ENCODE data around the gene CHN2.

Gene CHN2

GRCh38 chr7:29314148-29314547 lies 119.6 kb downstream of the CHN2 start:
- Histone ChIP-seq H3K9ac (ENCODE audit: low read length) (no peak overlapping the region), H3K79me2 (ENCODE audit: insufficient read depth, low read length) (no peaks in the 10 kb centered on the region), H4K20me1 (ENCODE audit: low read depth, low read length) (no peaks in the 10 kb centered on the region), H3K9me3 (ENCODE audit: insufficient read depth, low read length) (no peaks in the 10 kb centered on the region), H2AFZ (ENCODE audit: low read depth, low read length, severe bottlenecking) (no peak overlapping the region), H3K27me3 (ENCODE audit: low read length) (no peaks in the 10 kb centered on the region), H3K4me3 (ENCODE audit: insufficient read depth, low read length, poor library complexity, severe bottlenecking) (no peak overlapping the region), H3K36me3 (ENCODE audit: low read length) (no peaks in the 10 kb centered on the region), H3F3A (ENCODE audit: insufficient read depth) (no peaks in the 10 kb centered on the region), H3K9me2 (replicated peaks; ENCODE audit: insufficient read depth, low read length) (no peaks in the 10 kb centered on the region), H3K4me2 (ENCODE audit: low read depth, low read length, poor library complexity, severe bottlenecking) (no peak overlapping the region), H3K27ac (ENCODE audit: low read depth, low read length) (no peak overlapping the region)
- TF ChIP-seq CTCF (IDR thresholded peaks at IDR 0.05; ENCODE audit: insufficient read depth, low read length, poor library complexity, severe bottlenecking) = no peak
- TF ChIP-seq EZH2phosphoT487 (conservative IDR thresholded peaks at IDR 0.05; ENCODE audit: low read length) = no peak

GRCh38 chr7:29315122-29315891 lies 120.7 kb downstream of the CHN2 start:
- TF ChIP-seq EZH2phosphoT487 (conservative IDR thresholded peaks at IDR 0.05; ENCODE audit: low read length) = no peak
- TF ChIP-seq CTCF (IDR thresholded peaks at IDR 0.05; ENCODE audit: insufficient read depth, low read length, poor library complexity, severe bottlenecking) = no peak
- H3K4me3 ChIP-seq (ENCODE audit: insufficient read depth, low read length, poor library complexity, severe bottlenecking) = no peak overlapping the region
- H3F3A ChIP-seq (ENCODE audit: insufficient read depth) = no peaks in the 10 kb centered on the region
- no peaks in the 10 kb centered on the region for H3K9me2 ChIP-seq (replicated peaks; ENCODE audit: insufficient read depth, low read length)
- no peak overlapping the region for H3K4me2 ChIP-seq (ENCODE audit: low read depth, low read length, poor library complexity, severe bottlenecking)
- H3K27me3 ChIP-seq (ENCODE audit: low read length) = no peaks in the 10 kb centered on the region
- no peaks in the 10 kb centered on the region for H3K9me3 ChIP-seq (ENCODE audit: insufficient read depth, low read length)
- H3K79me2 ChIP-seq (ENCODE audit: insufficient read depth, low read length) = no peaks in the 10 kb centered on the region
- no peak overlapping the region for H2AFZ ChIP-seq (ENCODE audit: low read depth, low read length, severe bottlenecking)
- no peaks in the 10 kb centered on the region for H4K20me1 ChIP-seq (ENCODE audit: low read depth, low read length)
- H3K27ac ChIP-seq (ENCODE audit: low read depth, low read length) = no peak overlapping the region
- H3K36me3 ChIP-seq (ENCODE audit: low read length) = no peaks in the 10 kb centered on the region
- no peak overlapping the region for H3K9ac ChIP-seq (ENCODE audit: low read length)

- no peaks in the 10 kb centered on the region for H3K9me2 ChIP-seq (replicated peaks; ENCODE audit: insufficient read depth, low read length)
- H3K27ac ChIP-seq (ENCODE audit: low read depth, low read length) = no peak overlapping the region
- no peak overlapping the region for H2AFZ ChIP-seq (ENCODE audit: low read depth, low read length, severe bottlenecking)
- no peaks in the 10 kb centered on the region for H3K27me3 ChIP-seq (ENCODE audit: low read length)
- H3K9me3 ChIP-seq (ENCODE audit: insufficient read depth, low read length) = no peaks in the 10 kb centered on the region
- H3K79me2 ChIP-seq (ENCODE audit: insufficient read depth, low read length) = no peaks in the 10 kb centered on the region
- no peaks in the 10 kb centered on the region for H4K20me1 ChIP-seq (ENCODE audit: low read depth, low read length)
- no peak overlapping the region for H3K4me3 ChIP-seq (ENCODE audit: insufficient read depth, low read length, poor library complexity, severe bottlenecking)
- no peaks in the 10 kb centered on the region for H3K36me3 ChIP-seq (ENCODE audit: low read length)
- no peak overlapping the region for H3K4me2 ChIP-seq (ENCODE audit: low read depth, low read length, poor library complexity, severe bottlenecking)
- no peaks in the 10 kb centered on the region for H3F3A ChIP-seq (ENCODE audit: insufficient read depth)
- no peak overlapping the region for H3K9ac ChIP-seq (ENCODE audit: low read length)
- TF ChIP-seq EZH2phosphoT487 (conservative IDR thresholded peaks at IDR 0.05; ENCODE audit: low read length) (no peak), CTCF (IDR thresholded peaks at IDR 0.05; ENCODE audit: insufficient read depth, low read length, poor library complexity, severe bottlenecking) (no peak)
These were observed 121.3 kb downstream of the CHN2 start for GRCh38 chr7:29315892-29316270.
